AG08396 (cell line): ENCODE results near the gene COL19A1.
A peak's percentile ranks its signal among the peaks of the same experiment; 100 is the strongest.
"Not testable (repeated sequence)": the region's sequence is repeated elsewhere in the genome, so short reads cannot be mapped to it uniquely, and the experiment has no call there.

Experiments
- DNase-seq: peaks from one replicate; pipeline ENCODE4 v3.0.0; 2012; ENCODE audit warnings: low spot score, mixed read lengths

The COL19A1 gene

DNA sequence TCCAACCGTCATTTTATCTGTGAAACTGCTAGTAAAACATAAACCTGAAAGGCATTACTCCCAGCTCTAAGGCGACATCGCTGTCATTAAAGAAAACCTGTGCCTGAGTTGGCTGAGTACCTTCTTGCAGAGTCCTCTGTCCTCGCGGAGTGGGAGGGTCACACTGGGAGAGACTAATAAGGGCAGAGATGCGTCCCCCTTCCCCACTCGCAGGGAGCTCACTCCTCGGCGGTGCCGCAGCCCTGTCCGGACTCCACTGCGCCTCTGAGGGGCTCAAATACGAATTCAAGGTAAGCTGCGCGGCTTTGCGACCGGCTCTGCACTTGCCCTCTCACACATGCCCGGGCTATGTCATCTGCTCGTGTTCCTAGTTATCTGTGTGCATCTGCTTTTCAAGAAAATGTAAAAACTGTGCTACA is at the start of gene COL19A1:
TSS of gene COL19A1 (plus strand) at position 206 of the 419 bp plus-strand sequence. CDS start 13,012 bp downstream, outside the sequence.
- no peak for DNase-seq

DNA sequence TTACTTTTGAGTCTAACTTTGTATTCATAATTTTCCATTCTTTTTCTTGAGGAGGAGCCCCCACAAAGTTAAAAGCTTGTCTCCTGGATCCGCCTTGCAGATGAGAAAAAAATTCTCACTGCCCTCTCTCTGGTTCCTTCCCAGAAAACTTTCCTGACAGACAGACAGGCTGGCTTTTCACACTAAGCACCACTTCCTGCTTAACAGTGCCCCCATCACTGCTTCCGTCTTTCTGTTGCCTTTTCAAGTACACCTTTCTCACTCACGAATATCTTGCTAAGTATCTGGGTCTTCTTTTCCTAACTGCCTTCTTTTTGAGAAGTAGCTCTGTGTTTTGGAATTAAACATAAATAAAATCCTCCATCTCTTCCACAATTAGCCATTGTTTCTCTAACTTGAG is 49.8 kb upstream of the COL19A1 start:
- no peak for DNase-seq

DNA sequence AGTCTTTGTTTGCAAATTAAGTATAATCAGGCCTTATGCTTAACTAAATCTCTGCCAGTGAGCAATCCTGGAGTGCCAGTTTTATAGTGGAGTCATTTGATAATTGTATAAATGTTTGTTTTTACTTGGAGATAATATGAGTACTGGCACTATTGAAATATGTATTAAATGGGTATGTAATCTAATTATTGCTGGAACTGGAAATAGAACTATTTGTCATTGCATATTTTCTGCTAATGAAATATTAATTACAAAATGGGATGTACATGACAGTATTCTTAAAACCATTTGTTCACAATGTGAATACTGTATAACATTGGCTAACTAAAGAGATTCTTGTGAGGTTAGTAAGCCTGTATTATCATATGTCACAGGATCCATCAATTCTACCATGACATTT is 49.0 kb upstream of the COL19A1 start:
- DNase-seq: no peak

DNA sequence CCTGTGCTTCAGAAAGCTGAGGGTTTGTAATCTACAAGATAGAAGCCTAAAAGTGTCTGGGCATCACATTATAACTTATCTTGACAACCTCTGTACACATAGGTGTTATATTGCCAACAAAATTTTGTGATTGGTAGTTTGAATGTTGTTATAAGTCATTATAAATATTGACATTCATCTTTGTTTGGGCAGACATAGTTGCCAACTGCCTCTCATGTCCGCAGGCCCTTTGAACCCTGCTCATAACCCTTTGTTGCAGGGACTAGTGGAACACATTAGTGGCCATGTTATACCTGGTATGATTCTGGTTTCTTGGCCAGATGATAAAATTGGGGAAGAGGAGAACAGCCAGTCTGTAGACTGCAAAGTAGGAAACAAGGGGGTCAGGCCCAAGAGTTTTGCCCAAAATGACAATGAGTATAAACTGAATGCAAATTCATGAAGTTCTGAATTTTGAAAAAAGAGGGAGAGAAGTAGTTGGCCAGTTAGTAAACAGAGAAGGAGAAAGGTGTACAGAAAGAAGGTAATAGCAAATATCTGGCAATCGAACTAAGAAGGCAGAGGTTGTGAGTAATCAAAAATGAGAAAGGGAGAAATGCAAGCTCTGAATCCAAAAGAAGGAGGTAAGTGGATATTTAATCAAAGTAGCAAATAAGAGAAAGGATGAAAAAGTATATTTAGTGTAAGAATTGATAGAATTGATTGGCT is 48.0 kb upstream of the COL19A1 start:
- no peak for DNase-seq

DNA sequence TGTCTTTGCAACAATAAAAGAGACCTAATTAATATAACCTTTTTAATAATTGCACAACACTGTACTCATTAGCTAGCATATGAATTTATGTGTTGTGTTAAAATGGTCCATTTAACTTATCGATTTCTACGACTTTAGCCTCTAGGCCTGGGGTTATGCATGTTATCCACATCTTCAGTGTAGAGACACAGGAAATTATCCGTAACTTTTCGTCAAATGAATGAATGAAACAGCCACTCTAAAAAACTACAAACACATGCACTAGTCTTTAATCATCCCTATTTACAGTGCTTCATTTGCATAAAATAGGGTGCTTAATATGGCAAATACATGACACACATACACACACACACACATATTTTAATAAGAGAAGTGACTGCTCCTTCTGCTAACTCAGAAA is 47.2 kb upstream of the COL19A1 start:
- no peak for DNase-seq

DNA sequence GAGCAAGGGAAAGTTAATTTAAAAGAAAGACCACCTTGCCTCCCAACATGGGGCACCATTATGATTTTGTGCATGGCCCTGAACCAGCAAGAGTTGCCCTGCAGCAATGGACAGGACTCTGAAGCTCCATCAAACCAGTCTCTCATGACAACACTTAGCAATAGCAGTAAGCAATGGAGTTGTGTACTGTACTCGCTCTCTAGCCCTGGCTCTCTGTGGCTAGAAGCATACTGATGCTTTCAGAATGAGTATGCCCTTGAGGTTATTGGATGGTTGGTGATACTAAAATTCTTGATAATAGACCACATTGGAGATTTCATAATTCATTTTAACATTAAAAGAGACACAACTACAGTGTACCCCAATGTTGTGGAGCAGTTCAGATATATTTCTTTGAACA is 46.3 kb upstream of the COL19A1 start:
- no peak for DNase-seq

DNA sequence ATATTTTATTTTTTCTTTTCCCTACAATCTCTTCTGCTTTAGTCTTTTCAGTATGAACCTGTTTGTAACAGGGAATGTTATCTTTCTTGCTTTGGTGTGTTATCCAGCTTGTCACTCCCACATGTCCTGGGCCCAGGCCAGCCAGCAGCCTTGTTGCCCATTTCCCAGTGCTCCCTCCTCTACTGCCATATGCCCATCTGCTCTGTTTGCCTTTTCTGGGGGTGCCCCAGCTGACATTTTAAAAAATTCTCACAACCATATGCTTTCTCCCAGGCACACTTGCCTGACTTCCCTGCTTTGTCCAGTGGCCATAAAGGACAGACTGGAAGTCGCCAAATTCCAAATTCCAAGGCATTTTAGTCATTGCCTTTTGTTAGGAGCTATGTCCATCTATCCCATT is 45.9 kb upstream of the COL19A1 start:
- no peak for DNase-seq

DNA sequence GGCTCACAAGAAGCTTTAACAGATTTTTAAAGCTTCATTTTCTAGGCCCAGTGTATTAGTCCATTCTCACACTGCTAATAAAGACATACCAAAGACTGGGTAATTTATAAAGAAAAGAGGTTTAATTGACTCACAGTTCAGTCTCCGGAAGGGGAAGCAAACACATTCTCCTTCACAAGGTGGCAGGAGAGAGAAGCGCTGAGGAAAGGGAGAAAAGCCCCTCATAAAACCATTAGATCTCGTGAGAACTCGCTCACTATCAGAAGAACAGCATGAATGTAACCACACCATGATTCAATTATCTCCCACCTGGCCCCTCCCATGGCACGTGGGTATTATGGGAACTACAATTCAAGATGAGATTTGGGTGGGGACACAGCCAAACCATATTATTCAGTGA is 42.0 kb upstream of the COL19A1 start:
- not testable (repeated sequence) for DNase-seq

DNA sequence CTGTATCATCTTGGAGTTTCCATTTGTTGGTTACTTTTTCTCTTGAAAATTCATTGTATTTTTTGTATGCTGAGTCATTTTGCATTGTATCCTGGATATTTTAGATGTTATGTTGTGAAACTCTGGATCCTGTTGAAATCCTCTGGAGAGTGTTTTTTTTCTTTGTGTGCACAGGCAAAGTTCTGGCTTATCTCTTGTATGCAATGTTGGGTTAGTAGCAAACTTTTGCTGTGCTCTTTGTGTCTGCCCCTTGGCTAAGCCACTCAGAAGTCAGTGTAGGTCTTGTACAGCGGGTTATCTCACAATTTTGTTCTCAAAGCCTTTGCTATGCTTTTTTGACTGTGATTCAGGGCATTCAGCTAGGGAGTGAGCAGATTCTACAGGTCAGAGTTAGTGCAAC is 40.5 kb upstream of the COL19A1 start:
- DNase-seq: no peak

DNA sequence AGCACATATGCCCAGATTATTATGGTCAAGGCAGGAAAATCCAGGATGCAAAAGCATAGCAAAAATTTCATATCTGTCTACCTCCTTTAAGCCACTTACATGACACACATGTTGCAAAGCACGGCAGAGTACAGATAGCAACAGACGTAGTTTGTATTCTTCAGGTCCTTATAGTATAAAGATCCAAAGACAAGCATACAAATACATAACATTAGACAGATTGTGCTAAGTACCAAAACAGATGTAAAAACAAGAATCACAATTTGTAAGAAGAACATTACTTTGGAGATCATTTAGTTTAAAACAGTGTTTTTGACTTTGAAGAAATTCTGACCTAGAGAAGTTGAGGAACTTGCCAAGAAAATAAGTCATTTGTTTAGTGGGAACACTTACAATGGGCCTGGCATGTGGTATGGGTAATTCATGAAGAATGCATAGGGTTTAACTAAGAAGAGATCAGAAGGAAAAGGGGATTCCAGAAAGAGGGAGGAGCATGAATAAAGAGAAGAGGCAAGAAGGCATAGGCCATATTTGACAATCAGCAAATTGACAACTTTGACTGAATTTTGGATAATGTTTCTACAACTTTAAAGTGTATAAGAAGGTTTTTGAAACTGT is 39.0 kb upstream of the COL19A1 start:
- peak; percentile 20 for DNase-seq

DNA sequence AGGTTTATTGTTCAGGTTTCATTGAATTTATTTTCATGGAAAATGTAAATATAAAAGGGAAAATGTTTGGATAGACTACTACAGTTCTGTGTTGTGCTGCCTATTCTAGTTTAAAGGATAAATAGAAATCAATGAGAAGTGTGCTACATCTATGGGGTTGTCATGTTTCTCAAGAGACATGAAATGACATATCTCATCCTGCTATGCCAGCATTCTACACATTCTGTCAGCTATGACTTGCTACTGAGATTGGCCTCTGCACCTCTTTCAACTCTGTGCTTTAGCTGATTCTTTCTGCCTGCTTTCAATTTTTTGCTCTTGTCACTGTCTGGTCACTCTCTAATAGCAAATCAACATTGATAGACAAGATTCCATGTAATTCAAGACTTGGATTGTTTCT is 33.8 kb upstream of the COL19A1 start:
- DNase-seq: no peak

DNA sequence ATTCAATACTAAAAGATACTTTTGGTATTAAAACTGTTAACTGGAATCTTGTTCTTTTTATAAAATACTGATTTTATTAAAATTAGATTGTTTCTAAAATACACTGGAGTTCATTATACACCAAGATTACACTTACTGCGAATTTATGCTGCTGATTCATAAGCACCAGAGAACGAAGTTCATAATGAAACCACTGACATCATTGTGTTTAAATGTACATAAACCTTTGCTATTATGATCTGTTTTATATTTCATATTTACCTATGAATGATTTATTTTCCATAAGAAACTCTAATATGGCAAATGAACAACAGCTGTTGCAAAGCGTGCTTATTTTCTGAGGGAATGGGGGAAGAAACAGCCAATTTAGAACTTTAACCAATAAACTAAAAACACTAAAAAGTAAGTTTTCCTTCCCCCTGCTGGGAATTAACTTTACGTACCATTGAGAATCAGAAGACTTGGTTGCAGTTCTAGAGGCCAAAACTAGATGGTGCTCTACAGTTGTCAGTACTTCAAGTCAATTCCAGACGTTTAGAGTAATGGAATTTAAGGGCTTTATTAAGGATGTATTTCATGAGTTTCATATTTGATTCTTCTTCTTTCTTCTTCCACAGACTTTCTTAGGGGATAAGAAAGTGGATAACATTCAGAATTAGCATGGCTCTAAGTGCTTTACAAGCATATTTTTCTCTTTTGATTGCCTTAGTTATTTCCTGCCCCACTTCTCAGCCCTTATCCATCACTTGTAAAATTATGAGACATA is 30.8 kb upstream of the COL19A1 start:
- DNase-seq: peak; percentile 32

DNA sequence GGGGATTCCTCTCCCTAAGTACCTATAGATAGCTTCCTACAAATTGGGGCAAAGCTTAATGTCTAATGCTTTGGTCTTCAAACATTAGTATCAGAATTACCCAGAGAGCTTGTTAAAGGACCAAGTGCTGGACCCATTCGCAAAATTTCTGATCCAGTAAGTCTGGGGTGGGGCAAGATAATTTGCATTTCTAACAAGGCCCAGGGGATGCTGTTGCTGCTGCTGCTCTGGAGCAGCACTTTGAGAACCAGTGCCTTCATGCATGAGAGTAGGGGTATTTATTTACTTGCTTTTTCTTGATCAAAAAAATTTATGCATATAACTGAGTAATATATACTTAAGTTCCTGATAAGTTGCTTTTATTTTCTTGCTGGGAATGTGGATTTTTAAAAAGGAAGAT is 24.5 kb upstream of the COL19A1 start:
- DNase-seq: no peak

DNA sequence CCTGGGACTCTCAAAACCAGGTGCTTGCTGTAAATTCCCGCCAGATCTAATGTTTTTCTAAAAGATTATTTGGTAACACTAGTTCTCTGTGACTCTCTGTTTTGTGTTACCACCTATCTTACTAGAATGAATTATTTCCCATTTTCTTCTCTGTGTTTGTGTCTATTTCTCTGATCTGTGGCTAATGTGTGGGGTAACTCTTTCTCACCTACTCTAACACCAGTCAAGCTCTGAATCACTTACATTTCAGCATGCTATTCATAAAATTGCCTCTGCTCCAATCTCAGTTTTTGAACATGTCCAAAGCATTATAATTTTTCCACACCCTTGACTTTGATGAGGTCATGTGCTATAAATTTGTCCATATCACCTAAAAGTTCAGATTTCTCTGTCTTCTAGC is 23.2 kb upstream of the COL19A1 start:
- DNase-seq: no peak

DNA sequence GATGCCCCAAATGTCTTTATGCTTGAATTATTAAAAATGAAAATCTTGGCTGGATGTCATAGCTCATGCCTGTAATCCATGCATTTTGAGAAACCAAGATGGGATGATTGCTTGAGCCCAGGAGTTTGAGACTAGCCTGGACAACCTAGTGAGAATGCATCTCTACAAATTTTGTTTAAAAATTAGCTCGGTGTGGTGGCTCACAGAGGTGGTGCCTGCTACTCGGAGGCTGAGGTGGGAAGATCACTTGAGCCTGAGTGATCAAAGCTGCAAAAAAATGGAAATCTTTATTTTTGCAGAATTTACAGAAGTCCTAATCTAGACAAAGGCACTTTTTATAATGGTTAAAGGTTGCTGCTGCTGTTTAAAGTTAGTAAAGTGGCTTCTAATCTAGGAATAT is 20.0 kb upstream of the COL19A1 start:
- DNase-seq: no peak

DNA sequence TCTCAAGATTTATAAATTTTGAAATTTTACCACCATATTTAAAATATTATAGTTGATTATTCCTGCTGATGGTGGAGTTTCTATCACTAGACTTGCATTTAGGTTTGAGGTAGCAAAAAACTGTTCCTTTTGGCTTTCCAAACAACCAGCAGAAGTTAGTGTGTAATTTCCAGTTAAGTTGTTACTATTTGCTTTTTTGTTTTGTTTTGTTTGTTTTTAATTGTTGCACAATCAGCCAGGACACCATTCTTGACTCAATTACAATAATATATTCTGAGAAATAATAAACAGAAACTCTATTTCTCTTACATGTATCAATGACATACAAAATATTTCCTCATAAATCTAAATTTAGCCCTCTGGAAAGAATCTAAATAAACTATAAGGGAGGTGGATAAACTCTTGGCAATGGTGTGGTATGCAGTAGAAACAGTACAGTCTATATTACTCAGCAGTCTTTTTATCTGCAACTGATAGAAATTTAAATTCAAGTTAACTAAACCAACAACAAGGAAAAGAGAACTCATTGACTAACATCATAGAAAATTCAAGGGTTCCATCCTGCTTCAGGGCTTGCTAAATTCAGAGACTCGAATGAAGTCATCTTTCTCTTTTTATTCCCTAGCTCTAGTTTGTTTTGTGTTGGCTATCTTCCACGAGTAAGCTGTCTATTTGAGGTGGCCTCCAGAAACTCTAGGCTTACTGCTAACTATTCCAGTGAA is 19.4 kb upstream of the COL19A1 start:
- DNase-seq: no peak

DNA sequence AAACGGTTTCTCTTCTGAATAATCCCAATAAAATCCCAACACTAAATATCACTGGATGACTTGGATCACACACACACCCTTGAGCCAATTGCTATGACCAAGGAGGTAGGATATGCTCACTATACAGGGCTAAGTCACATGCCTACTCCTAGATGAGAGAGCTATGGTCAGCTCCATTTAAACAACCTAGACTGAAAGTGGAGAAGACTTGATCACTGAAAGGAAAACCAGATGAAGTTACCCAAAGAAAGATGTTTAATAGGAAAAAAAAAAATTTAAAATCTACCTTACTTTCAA is 18.9 kb upstream of the COL19A1 start:
- DNase-seq: no peak

DNA sequence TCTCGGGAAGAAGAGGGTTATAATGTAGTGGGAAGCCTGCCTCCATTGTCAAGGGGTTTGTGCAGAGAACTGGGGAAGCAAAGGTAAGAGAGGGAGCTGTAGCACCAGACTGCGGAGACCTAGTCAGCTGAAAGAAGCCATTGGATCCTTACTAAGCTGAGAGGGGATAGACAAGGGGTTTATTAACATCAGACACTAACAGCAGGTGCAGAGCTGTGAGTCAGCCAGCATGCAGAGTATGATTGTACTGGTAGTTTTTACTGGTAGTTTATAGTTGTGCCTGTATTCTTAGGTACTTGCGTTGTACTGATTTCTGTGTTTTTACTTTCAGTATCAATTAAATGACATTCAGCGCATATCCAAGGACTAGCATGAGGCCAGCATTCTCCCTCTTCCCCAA is 17.8 kb upstream of the COL19A1 start:
- DNase-seq: no peak

DNA sequence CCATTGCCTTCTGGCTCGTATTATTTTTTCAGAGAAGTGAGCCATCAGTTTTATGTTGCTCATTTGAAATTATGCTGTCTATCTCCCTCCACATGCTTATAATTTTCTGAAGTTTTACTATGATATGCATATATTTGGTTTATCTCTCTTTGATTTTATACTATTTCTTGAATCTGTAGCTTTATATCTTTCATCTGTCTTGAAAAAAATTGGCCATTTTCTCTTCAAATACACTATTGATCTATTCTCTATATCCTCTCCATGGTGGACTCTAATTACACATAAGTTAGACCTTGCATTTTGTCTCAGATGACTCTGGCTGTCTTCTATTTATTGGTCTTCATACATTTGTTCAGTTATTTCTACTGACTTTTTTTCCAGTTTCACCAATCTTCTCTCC is 13.7 kb upstream of the COL19A1 start:
- no peak for DNase-seq

DNA sequence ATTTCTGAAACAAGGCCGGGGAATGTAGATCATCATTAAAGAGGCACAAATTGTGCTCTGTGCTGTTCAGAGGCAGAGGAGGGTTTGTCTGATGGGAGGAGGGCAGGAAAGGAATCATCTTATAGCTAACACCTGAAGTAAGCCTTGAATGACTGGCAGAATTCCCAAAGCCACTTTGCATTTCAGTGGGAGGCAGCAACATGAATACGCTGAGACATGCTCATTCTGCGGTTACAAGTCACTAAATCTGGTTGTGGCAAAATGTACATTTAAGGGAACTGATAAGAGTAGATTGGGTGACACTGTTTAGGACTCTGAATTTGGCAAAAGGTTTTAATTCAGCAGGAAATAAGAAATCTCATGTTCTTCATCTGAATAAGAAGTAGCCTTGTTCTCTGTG is 4.4 kb upstream of the COL19A1 start:
- no peak for DNase-seq

DNA sequence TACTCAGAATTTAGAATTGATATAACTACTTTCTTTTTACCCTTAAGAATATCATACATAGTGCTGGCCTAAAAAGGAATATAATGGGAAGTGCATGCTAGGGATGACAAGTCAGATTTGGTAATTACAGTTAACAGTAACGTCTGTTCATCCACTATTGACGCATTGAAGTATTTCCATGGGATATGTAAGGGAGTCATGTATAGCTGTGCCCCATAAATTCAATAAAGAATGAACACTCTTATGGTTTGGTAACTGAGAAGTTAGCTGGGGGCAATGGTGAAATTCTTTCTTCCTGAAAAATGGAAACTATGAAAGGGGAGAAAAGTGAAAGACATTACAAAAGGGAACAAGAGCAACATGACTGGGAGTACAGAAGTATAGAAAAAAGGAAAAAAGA is 2.6 kb upstream of the COL19A1 start:
- no peak for DNase-seq

DNA sequence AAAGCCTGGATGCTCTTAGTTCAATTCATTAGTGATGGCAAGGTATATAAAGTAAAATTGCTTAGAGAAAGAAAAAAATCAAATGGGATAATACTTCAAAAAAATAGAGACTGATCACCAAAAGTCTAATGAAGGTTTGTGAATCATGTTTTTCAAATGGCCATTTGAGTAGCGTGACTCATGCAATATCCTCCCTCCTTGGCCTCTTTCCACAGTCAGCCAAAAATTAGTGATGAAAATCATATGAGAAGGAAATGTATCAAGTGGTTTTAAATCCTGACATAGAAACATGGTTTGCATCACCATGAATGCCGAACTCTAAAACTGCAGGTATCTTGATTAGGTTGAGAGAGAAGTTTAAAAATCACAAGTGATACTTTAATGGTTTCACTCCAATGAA is 1.2 kb upstream of the COL19A1 start:
- peak; percentile 33 for DNase-seq
